ENCODE results near the gene STK38. TPM values are rescaled to one million over a fixed set of nuclear protein-coding genes. Genes with fewer than 3 reads are reported as not detected.

STK38 gene
- total RNA-seq, 2 experiments from 2014 or later = 29.4 to 42.5 TPM

DNA sequence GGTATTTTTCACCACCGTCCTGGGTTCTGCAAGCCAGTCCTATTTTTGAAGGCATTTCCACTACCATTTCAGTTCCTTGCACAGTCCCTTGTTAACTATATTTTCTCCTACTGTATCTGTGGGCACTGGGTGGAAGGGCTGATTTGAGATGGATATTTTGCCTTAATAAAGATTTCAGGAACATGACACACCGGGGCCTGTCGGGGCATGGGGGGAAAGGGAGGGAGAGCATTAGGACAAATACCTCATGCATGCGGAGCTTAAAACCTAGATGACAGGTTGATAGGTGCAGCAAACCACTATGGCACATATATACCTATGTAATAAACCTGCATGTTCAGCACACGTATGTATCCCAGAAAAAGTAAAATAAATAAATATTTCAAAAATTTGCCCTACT is 22.4 kb downstream of the STK38 start:
- H4K20me1 ChIP-seq (ENCODE audit: insufficient read depth, low read length) = no peaks in the 10 kb centered on the region
- no peak overlapping the region for H3K4me3 ChIP-seq (ENCODE audit: low read depth, low read length, poor library complexity, severe bottlenecking)
- H3K9me2 ChIP-seq (ENCODE audit: insufficient read depth, low read length) = no peaks in the 10 kb centered on the region
- H2AFZ ChIP-seq (ENCODE audit: low read length) = no peak overlapping the region
- BruUV-seq (replicated peaks) = no TSS peak
- H3K79me2 ChIP-seq (ENCODE audit: insufficient read depth, low read depth, low read length) = no peaks in the 10 kb centered on the region; the same call in 1 of the 2 replicates
- no peak for DNase-seq (ENCODE audit: low spot score)
- no peaks in the 10 kb centered on the region for H3K9me3 ChIP-seq (ENCODE audit: low read length)
- H3K4me1 ChIP-seq (ENCODE audit: insufficient read depth, low read length, poor library complexity, severe bottlenecking) = no peaks in the 10 kb centered on the region
- ChIA-PET CTCF (ENCODE audit: unreplicated experiment) (no interaction called here), POLR2A (no interaction called here)
- H3K36me3 ChIP-seq (ENCODE audit: insufficient read depth, low read length) = peaks cover 88% of the 10 kb centered on the region
- H3K4me2 ChIP-seq (ENCODE audit: low read length) = no peak overlapping the region
- H3K27ac ChIP-seq (ENCODE audit: low read depth, low read length, poor library complexity, severe bottlenecking) = no peak overlapping the region
- TF ChIP-seq, protein P1, sequence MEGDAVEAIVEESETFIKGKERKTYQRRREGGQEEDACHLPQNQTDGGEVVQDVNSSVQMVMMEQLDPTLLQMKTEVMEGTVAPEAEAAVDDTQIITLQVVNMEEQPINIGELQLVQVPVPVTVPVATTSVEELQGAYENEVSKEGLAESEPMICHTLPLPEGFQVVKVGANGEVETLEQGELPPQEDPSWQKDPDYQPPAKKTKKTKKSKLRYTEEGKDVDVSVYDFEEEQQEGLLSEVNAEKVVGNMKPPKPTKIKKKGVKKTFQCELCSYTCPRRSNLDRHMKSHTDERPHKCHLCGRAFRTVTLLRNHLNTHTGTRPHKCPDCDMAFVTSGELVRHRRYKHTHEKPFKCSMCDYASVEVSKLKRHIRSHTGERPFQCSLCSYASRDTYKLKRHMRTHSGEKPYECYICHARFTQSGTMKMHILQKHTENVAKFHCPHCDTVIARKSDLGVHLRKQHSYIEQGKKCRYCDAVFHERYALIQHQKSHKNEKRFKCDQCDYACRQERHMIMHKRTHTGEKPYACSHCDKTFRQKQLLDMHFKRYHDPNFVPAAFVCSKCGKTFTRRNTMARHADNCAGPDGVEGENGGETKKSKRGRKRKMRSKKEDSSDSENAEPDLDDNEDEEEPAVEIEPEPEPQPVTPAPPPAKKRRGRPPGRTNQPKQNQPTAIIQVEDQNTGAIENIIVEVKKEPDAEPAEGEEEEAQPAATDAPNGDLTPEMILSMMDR (conservative IDR thresholded peaks at IDR 0.05; ENCODE audit: low read length) = no peak
- TF ChIP-seq EZH2phosphoT487 (IDR thresholded peaks at IDR 0.05; ENCODE audit: borderline replicate concordance, low read depth, low read length) = no peak
- intact Hi-C loops (cut with micrococcal nuclease; ENCODE audit: unreplicated experiment) = no loop called here

DNA sequence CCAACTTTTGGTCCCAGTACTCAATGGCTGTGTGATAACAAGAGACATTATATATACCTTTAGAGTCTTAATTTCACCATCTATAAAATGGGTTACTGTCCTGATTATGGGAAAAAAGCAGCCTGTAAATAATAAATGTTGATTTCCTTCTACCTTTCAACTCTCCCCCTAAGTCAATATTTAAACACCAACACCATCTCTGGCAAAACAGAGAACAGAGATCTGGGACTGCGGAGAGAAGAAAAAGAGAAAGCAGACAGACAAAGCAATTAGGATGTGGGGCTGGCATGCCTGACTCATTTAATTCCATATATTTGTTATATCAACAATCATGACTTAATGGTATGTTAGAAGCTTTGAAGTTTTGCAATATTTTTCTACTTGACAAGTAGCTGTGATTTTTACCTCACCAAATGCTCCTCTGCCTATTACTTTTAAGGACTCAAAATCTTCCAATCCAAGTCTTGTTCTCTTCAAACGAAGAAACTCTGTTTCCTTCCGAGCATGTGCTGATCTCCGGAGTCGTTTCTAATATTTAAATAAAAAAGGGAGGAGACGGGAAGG is 23.3 kb downstream of the STK38 start:
- Histone ChIP-seq H3K36me3 (ENCODE audit: insufficient read depth, low read length) (peaks cover 88% of the 10 kb centered on the region), H4K20me1 (ENCODE audit: insufficient read depth, low read length) (no peaks in the 10 kb centered on the region), H2AFZ (ENCODE audit: low read length) (no peak overlapping the region), H3K9me2 (ENCODE audit: insufficient read depth, low read length) (no peaks in the 10 kb centered on the region), H3K4me1 (ENCODE audit: insufficient read depth, low read length, poor library complexity, severe bottlenecking) (no peaks in the 10 kb centered on the region), H3K27ac (ENCODE audit: low read depth, low read length, poor library complexity, severe bottlenecking) (no peak overlapping the region), H3K4me3 (ENCODE audit: low read depth, low read length, poor library complexity, severe bottlenecking) (no peak overlapping the region), H3K4me2 (ENCODE audit: low read length) (no peak overlapping the region), H3K9me3 (ENCODE audit: low read length) (no peaks in the 10 kb centered on the region), H3K79me2 (ENCODE audit: insufficient read depth, low read depth, low read length) (no peaks in the 10 kb centered on the region; the same call in 1 of the 2 replicates)
- ChIA-PET POLR2A (interaction anchor here (1.0 to 1.1 kb wide), 2 partner anchors 26 to 84 kb away, joined by 4 to 5 read pairs; no protein-coding TSS in a partner anchor), CTCF (ENCODE audit: unreplicated experiment) (no interaction called here)
- no TSS peak for BruUV-seq (replicated peaks)
- intact Hi-C loops (cut with micrococcal nuclease; ENCODE audit: unreplicated experiment) = no loop called here
- TF ChIP-seq, protein P1 (conservative IDR thresholded peaks at IDR 0.05; ENCODE audit: low read length) = no peak
- no peak for TF ChIP-seq EZH2phosphoT487 (IDR thresholded peaks at IDR 0.05; ENCODE audit: borderline replicate concordance, low read depth, low read length)
- DNase-seq (ENCODE audit: low spot score) = no peak

DNA sequence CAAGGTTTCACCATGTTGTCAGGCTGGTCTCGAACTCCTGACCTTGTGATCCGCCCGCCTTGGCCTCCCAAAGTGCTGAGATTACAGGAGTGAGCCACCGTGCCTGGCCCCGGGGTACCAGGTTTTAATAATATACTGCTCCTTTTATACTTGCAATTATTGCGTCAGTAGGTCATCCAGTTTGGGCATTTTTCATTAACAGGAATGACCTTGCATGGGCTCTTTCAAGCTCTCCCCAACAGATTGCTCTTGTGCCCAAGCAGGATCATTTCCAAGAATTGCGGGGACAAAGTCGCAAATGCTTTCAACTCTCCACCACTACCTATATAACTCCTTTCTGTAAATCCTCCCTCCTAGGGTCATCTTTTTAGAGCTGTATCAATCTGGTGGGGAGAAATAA is 23.8 kb downstream of the STK38 start:
- CTCF ChIA-PET (ENCODE audit: unreplicated experiment) = no interaction called here
- POLR2A ChIA-PET = interaction anchor here (1.0 to 1.1 kb wide), 2 partner anchors 26 to 85 kb away, joined by 4 to 5 read pairs; no protein-coding TSS in a partner anchor
- DNase-seq (ENCODE audit: low spot score) = no peak
- Histone ChIP-seq H3K9me3 (ENCODE audit: low read length) (no peaks in the 10 kb centered on the region), H3K27ac (ENCODE audit: low read depth, low read length, poor library complexity, severe bottlenecking) (no peak overlapping the region), H3K4me2 (ENCODE audit: low read length) (no peak overlapping the region), H3K79me2 (ENCODE audit: insufficient read depth, low read depth, low read length) (no peaks in the 10 kb centered on the region; the same call in 1 of the 2 replicates), H3K4me1 (ENCODE audit: insufficient read depth, low read length, poor library complexity, severe bottlenecking) (no peaks in the 10 kb centered on the region), H3K9me2 (ENCODE audit: insufficient read depth, low read length) (no peaks in the 10 kb centered on the region), H2AFZ (ENCODE audit: low read length) (no peak overlapping the region), H4K20me1 (ENCODE audit: insufficient read depth, low read length) (no peaks in the 10 kb centered on the region), H3K4me3 (ENCODE audit: low read depth, low read length, poor library complexity, severe bottlenecking) (no peak overlapping the region), H3K36me3 (ENCODE audit: insufficient read depth, low read length) (peaks cover 88% of the 10 kb centered on the region)
- no TSS peak for BruUV-seq (replicated peaks)
- intact Hi-C loops (cut with micrococcal nuclease; ENCODE audit: unreplicated experiment) = no loop called here
- TF ChIP-seq, protein P1 (conservative IDR thresholded peaks at IDR 0.05; ENCODE audit: low read length) = no peak
- TF ChIP-seq EZH2phosphoT487 (IDR thresholded peaks at IDR 0.05; ENCODE audit: borderline replicate concordance, low read depth, low read length) = no peak
